ENCODE measurements around the gene HECTD4.

Gene HECTD4

GRCh38 chr12:112317481-112317880 is 64.8 kb downstream of the HECTD4 start:
- FAIRE-seq, result no peak

GRCh38 chr12:112314981-112315380 is 67.2 kb downstream of the HECTD4 start:
- no peak for FAIRE-seq

GRCh38 chr12:112309797-112310196 is 72.4 kb downstream of the HECTD4 start:
- FAIRE-seq, result no peak

- no peak for FAIRE-seq
Observed at GRCh38 chr12:112308652-112309051, 73.6 kb downstream of the HECTD4 start.

GRCh38 chr12:112308161-112308560 is 74.1 kb downstream of the HECTD4 start:
- FAIRE-seq, result peak; percentile 25

GRCh38 chr12:112307317-112308011 is 74.8 kb downstream of the HECTD4 start:
- no peak for FAIRE-seq

- FAIRE-seq, result no peak
Observed at GRCh38 chr12:112305951-112306350, 76.3 kb downstream of the HECTD4 start.

GRCh38 chr12:112304436-112304835 is 77.8 kb downstream of the HECTD4 start:
- no peak for FAIRE-seq

- FAIRE-seq, result no peak
Observed at GRCh38 chr12:112303799-112304198, 78.4 kb downstream of the HECTD4 start.

GRCh38 chr12:112303004-112303403 is 79.2 kb downstream of the HECTD4 start:
- FAIRE-seq, result no peak

GRCh38 chr12:112299704-112300103 is 82.5 kb downstream of the HECTD4 start:
- FAIRE-seq, result no peak

- FAIRE-seq, result no peak
Observed at GRCh38 chr12:112297188-112297587, 85.0 kb downstream of the HECTD4 start.

GRCh38 chr12:112296183-112296582 is 86.0 kb downstream of the HECTD4 start:
- FAIRE-seq, result no peak

GRCh38 chr12:112294793-112295192 is 87.4 kb downstream of the HECTD4 start:
- FAIRE-seq, result no peak

GRCh38 chr12:112288638-112289037 is 93.6 kb downstream of the HECTD4 start:
- no peak for FAIRE-seq

- no peak for FAIRE-seq
Observed at GRCh38 chr12:112285600-112286401, 96.4 kb downstream of the HECTD4 start.

- FAIRE-seq, result no peak
Observed at GRCh38 chr12:112283546-112283945, 98.7 kb downstream of the HECTD4 start.

- FAIRE-seq, result no peak
Observed at GRCh38 chr12:112282920-112283319, 99.3 kb downstream of the HECTD4 start.

- FAIRE-seq, result no peak
Observed at GRCh38 chr12:112275836-112276235, 106.4 kb downstream of the HECTD4 start.

- FAIRE-seq, result no peak
Observed at GRCh38 chr12:112275207-112275606, 107.0 kb downstream of the HECTD4 start.

- FAIRE-seq, result no peak
Observed at GRCh38 chr12:112270673-112271072, 111.6 kb downstream of the HECTD4 start.

- no peak for FAIRE-seq
Observed at GRCh38 chr12:112266473-112266872, 115.8 kb downstream of the HECTD4 start.

GRCh38 chr12:112261559-112261958 is 120.7 kb downstream of the HECTD4 start:
- FAIRE-seq, result peak; percentile 54

GRCh38 chr12:112258926-112259325 is 123.3 kb downstream of the HECTD4 start:
- no peak for FAIRE-seq

Data from G401.6 (cell line).